Fibroblast of skin of left biceps (primary cell): Measurements from ENCODE around the gene TPD52L3.

Experiments
- DNase-seq, 2 experiments: peaks; one replicate each; pipeline ENCODE4 v3.0.0-alpha.2; 2013; ENCODE audit warnings: low read depth in 2 of 2

The TPD52L3 gene

DNA sequence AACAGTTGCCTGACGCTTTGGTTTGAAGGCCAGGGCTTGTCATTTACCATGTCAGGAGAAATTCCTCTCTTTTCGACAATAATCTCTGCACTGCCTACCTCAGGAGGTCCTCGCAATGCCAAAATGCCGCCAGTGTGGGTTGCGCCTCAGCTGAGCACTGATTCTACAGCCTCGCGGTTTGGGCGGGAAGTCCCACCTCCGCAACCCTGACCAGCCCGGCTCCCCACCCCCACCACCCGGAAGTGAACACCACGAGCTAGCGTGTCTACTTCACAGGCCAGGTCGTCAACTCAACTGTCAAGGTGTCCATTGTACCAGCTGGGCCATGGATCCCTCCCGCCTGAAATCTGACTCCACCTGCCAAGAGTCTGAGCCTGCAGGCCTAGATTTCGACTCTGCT is at the start of gene TPD52L3:
Gene TPD52L3 (plus strand): TSS at position 273 of the 400 bp plus-strand sequence. CDS start 221 bp downstream, outside the sequence.
- no peak for DNase-seq

DNA sequence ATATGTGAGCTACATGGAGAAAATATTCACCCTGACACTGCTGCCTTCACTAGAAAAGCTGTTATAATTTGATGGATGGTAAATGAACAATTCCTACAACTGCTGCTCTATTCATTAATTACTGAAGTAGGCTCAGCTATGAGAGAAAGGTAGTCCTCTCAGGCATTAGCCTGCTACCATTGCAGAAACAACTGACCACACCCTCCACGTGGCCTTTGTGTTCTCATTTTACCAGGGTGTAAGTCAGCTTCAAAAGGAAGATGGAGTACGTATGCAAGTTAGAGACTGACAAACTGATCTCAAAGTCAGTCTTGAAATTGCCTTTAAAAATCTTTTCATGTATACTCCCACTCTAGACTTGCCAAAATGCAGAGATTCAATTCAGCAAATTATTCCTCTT is 26.3 kb upstream of the TPD52L3 start:
- DNase-seq, result no peak

DNA sequence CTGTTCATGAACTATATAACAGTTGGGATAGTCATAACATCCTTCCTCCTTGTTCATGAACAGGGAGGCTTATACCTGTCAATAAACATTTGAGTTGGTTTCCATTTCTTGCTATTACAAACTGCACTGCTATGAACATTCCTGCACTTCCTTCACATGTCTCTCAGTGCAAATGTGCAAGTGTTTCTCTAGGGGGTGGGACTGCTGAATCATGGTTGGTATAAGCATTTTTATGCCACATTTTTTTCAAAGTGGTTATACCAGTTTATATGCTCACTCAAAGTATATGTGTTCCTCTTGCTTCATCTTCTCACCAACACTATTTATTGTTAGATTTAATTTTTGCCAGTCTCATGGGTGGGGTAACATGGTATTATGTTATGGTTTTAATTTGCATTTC is 25.8 kb upstream of the TPD52L3 start:
- no peak for DNase-seq

- no peak for DNase-seq
Measured at GRCh38 chr9:6304232-6304631, 23.9 kb upstream of the TPD52L3 start.

DNA sequence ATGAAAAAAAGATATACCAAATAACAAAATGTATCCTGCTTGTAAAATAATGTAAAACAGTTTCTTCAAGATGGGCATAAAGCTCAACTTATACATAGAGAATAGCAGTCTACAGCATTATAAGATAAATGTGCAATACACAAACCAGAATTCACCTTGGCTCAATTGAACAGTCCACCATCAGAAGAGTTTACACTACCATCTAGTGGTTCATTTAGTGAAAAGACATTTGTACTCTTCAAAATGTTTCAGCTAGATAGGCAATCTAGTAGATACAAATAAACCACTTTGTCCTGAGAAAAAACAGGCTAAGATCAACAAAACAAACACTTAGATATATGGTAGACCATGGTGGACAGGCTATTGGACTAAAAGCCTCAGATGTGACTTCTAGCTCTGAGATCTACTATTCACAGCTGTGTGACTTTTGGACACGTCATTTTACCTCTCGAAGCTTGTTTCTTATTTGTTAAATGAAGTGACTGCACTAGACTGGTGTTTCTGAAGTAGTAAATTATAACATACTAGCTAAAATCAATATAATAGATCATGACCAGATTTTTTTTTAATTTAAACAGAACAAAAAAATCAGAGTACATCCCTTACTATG is 22.1 kb upstream of the TPD52L3 start:
- peak; percentile 3 to 5 for DNase-seq

GRCh38 chr9:6307551-6308096 is 20.6 kb upstream of the TPD52L3 start:
- DNase-seq, result no peak

DNA sequence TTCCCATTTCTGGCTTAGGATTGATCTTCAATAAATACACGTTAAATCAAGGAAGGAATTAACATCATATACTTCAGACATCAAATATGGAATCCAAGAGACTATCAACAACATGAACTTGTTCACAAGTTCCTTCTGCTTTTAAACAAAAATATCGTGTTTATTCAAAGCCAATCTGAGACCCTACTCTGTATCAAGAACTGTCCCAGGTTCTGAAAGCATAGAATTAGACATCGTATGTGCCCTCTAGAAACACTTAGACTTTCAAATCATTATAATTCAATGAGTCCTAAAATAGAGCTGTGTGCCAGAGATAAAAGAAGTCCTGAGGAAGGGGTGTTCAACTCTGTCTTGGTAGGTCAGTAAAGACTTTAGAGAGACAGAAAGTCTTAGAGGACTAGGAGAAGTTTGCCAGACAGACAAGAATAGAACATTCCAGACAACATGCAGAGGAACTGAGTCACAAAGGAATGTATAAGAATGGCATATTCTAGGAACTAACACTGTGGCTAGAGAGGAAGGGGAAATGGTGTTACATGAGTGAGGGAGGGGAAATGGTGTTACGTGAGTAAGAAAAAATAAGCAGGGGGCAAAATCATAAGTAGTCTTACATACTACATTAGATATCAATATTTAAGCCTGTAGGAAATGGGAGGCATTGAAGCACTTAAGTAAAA is 2.9 kb downstream of the TPD52L3 start:
- DNase-seq, result no peak

- no peak for DNase-seq
Measured at GRCh38 chr9:6334305-6334704, 6.1 kb downstream of the TPD52L3 start.

GRCh38 chr9:6348766-6349165 is 20.6 kb downstream of the TPD52L3 start:
- DNase-seq, result no peak

GRCh38 chr9:6351737-6352136 is 23.6 kb downstream of the TPD52L3 start:
- no peak for DNase-seq

DNA sequence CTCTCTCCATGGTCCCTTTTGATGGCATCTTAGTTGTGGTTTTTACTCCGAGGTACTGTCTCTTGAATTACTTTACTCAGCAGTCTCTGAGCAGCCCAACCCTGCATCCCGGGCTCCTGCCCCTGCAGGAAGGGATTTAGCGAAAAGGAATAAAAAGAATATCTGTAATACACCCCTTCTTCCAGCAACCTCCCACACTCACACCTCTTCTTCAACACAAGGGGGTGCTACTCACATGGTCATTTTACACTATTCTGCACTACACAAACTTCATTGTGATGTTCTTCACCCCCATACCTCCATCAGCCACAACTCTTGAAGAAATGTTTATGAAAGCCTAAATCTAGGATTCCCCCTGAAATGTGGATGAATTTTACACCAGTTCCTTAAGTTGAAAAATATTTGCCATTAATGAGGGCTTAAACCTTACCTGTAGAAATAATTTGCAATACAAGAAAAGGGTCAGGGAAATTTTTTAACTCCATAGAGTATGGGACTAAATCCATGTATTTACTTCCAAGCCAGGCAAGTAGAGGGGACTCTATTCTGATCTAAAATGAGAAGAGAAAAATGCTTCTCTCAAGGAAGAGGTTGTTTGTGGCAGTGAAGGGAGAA is 26.0 kb downstream of the TPD52L3 start:
- DNase-seq, result peak; percentile 30 to 32

DNA sequence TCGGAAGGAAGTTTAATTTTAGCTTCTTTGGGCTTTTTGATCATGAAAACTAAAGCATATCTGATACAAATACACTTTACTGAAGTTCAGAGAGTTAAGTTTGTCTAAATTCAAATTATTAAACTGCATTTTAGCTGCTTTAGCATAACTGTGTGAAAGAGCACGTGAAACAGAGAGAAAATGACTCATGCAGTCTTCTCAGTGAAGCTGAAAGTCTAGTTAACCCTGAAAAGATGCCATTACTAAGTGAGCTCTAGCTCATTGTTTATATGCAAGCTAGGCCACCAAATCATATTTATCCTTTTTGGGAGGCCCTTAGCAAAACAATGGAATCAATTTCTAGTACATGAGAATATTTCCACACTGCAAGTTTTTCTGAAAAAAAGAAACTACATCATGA is 27.6 kb downstream of the TPD52L3 start:
- peak in 1 of 2 experiments; percentile 11 for DNase-seq

- DNase-seq, result no peak
Measured at GRCh38 chr9:6356441-6356840, 28.3 kb downstream of the TPD52L3 start.

GRCh38 chr9:6356904-6357303 is 28.7 kb downstream of the TPD52L3 start:
- no peak for DNase-seq

DNA sequence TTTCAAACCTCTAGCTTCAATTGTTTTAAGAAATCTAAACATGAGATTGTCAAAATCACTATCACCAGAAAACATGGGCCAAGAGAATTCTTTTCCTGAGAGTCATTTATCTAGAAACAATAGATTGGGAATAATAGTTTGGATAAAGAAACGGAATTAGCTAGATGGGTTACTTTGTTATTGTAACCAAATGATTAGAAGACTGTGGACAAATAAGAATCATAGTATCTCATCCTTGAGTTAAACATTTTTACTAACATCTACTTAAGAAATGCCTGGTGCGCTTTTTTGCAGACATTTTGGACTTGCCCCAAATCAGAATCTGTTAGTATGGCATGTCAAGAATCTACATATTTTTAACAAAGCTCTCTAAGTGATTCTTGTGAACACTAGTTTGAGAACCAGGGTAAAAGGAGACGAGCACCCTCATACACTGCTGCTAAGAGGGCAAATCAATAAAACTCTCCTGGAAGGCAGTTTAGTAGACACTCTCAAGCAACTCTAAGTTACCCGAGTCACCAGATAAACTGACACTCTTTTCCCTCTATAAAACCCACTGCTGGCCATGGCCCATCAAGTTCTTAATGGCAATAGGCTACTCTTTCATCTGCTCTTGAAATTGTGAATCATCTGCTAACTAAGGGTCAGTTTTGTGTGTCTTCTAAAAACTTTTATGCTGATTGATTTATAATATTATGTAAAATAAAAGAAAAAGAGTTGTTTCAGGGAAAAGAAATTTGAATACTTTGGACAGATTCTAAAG is 39.1 kb downstream of the TPD52L3 start:
- DNase-seq, result no peak

DNA sequence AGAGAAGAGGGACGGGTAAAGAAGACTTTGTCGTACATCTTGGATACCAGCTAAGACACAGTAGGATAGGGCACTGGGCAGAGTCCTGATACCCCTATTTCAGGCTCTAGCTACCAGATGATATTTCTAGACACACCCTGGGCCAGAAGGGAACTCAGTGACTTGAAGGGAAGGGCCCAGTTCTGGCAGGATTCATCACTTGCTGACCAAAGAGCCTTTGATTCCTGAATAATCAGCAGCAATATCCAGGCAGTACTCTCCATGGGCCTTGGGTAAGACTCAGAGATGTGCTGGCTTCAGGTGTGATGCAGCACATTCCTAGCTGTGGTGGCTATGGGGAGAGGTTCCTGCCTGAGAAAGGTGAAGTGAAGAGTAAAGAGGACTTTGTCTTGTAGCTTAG is 40.7 kb downstream of the TPD52L3 start:
- no peak for DNase-seq
